ENCODE results near the gene SAMD14. TPM values are rescaled to one million over a fixed set of nuclear protein-coding genes. Genes with fewer than 3 reads are reported as not detected.

The SAMD14 gene
- total and polyA plus RNA-seq, 7 donors, result 0.55 to 2.7 (median 1.0) TPM

DNA sequence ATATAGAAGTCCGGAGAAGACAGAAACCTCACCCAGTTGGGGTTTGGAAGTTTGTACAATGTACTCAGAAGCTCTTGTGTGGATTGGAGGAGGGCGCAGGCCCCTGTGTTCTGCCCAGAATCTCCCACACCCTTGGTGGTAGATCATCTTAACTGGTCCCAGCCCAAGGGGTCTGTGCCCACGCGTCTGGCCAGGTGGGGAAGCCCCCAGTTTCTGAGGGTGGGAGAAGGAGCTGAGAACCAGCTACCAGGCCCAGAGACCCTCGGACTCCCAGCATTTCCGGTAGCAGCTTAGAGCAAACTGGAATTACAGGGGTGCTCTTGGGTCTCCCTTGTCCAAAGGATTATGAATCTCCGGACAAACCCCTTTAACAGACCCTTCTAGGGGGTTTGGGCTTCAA is 22.8 kb upstream of the SAMD14 start:
- DNase-seq (peak in 1 of 2 donors; percentile 49), ATAC-seq (no peak)
- Histone ChIP-seq H3K4me1 (peaks cover 53% of the 10 kb centered on the region), H3K27me3 (ENCODE audit: insufficient read depth in 3 of 3, low read length in 2 of 3) (no peaks in the 10 kb centered on the region), H3K36me3 (ENCODE audit: insufficient read depth in 1 of 2, low read depth in 1 of 2) (no peaks in the 10 kb centered on the region), H3K27ac (peak overlapping the region; percentile 83), H3K4me3 (peak overlapping the region; percentile 84), H3K9me3 (no peaks in the 10 kb centered on the region)
- intact Hi-C loops (cut with DNase I), result loop anchor here in 1 of 2 donors (1.0 to 2.0 kb wide), 2 partner anchors 9 to 58 kb away; partner anchors contain the start of gene PDK2
- 65 to 66% (median 65%) methylated on average over 7 of the region's 7 CpGs for WGBS, 3 donors
- TF ChIP-seq, protein P1, sequence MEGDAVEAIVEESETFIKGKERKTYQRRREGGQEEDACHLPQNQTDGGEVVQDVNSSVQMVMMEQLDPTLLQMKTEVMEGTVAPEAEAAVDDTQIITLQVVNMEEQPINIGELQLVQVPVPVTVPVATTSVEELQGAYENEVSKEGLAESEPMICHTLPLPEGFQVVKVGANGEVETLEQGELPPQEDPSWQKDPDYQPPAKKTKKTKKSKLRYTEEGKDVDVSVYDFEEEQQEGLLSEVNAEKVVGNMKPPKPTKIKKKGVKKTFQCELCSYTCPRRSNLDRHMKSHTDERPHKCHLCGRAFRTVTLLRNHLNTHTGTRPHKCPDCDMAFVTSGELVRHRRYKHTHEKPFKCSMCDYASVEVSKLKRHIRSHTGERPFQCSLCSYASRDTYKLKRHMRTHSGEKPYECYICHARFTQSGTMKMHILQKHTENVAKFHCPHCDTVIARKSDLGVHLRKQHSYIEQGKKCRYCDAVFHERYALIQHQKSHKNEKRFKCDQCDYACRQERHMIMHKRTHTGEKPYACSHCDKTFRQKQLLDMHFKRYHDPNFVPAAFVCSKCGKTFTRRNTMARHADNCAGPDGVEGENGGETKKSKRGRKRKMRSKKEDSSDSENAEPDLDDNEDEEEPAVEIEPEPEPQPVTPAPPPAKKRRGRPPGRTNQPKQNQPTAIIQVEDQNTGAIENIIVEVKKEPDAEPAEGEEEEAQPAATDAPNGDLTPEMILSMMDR (IDR thresholded peaks at IDR 0.05), result no peak

DNA sequence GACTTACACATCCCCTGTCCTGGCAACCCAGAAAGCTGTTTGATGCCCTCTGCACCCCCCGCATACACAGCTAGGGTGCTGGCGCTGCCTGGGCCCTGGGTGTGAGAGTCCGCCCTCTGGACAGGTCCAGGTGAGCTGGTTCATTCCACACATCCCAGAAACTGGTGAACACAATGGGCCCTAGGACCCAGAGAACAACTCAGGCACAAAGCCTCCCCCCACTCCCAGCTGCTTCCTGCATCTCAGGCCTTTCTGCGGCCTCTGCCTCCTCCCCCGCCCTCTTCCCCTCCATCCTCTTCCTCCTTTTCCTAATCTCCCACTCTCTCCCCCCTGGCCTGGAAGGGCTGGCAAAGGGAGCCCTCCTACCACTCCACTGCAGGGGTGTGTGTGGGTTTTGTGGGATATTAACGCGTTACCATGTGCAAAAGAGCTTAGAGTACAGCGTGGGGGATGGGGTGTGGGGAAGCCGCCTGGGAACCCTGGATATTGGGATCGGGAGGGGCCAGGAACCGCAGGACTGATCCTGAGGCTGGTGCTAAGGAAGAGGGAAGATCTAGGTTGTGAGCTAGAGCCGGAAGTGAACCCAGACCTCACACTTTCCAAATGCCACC is 22.1 kb upstream of the SAMD14 start:
- DNase-seq (peak; percentile 82 to 86), ATAC-seq (peak; percentile 53 to 73 (median 66))
- peaks cover 60% of the 10 kb centered on the region for H3K4me1 ChIP-seq
- WGBS, 3 donors, result 12 to 31% (median 13%) methylated on average over 11 to 12 of the region's 12 CpGs
- peak overlapping the region; percentile 83 for H3K27ac ChIP-seq
- TF ChIP-seq, protein P1 (IDR thresholded peaks at IDR 0.05), result no peak
- intact Hi-C loops (cut with DNase I), result loop anchor here in 1 of 2 donors (1.0 to 2.0 kb wide), 2 partner anchors 9 to 57 kb away; partner anchors contain the start of gene PDK2
- no peaks in the 10 kb centered on the region for H3K9me3 ChIP-seq
- H3K36me3 ChIP-seq (ENCODE audit: insufficient read depth in 1 of 2, low read depth in 1 of 2), result no peaks in the 10 kb centered on the region
- H3K27me3 ChIP-seq (ENCODE audit: insufficient read depth in 3 of 3, low read length in 2 of 3), result no peaks in the 10 kb centered on the region
- peak overlapping the region; percentile 84 for H3K4me3 ChIP-seq

DNA sequence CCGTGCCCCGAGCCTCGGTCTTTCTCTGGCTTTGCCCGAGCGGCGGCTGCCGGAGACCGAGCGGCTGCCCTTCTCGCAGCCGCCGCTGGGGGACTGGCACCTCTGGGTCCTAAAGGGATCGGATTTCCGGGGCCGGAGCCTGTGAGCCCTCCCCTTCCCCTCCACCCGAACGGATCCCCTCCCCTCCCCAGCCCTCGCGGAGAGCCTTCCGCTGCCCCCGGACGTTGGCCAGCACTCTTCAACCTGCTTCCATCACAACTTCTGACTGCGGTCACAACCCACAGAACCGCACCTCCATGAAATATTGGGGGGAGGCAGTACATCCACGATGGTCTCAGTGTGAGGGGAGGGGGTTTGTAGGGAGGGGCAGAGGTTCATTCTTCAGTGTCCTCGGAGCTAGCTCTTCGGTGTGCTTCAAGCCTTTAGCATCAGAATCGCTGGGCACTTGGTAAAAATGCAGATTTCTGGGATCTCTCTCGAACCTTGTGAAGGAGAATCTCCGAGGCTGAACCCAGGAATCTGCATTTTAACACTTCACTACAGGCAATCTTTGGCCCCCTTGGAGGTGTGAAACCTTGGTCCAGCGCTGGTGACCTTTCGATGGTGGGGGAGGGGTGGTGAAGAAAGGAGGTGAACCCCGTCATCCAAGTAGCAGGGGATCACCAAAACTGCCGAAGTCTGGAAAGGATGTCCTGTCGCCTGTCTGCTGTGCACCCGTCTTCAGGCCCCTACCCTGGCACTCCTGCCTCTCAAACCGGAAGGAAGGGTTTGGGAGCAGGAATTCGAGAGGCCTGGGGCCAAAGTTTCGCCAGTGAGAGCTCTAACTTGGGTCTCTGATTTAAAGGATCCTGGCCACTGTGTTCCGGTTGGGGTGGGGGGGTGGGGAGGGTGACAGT is 21.3 kb upstream of the SAMD14 start:
- peak; percentile 74 to 82 (median 77) for ATAC-seq
- Histone ChIP-seq H3K27me3 (ENCODE audit: insufficient read depth in 3 of 3, low read length in 2 of 3) (no peaks in the 10 kb centered on the region), H3K4me1 (peaks cover 68% of the 10 kb centered on the region), H3K27ac (peak overlapping the region; percentile 83), H3K36me3 (ENCODE audit: insufficient read depth in 1 of 2, low read depth in 1 of 2) (no peaks in the 10 kb centered on the region), H3K4me3 (peak overlapping the region; percentile 84), H3K9me3 (no peaks in the 10 kb centered on the region)
- intact Hi-C loops (cut with DNase I), result no loop called here
- DNase-seq, result peak; percentile 92 to 95
- TF ChIP-seq, protein P1 (IDR thresholded peaks at IDR 0.05), result peak; percentile 68
- WGBS, 3 donors, result 1% methylated on average over 31 to 40 of the region's 40 CpGs

DNA sequence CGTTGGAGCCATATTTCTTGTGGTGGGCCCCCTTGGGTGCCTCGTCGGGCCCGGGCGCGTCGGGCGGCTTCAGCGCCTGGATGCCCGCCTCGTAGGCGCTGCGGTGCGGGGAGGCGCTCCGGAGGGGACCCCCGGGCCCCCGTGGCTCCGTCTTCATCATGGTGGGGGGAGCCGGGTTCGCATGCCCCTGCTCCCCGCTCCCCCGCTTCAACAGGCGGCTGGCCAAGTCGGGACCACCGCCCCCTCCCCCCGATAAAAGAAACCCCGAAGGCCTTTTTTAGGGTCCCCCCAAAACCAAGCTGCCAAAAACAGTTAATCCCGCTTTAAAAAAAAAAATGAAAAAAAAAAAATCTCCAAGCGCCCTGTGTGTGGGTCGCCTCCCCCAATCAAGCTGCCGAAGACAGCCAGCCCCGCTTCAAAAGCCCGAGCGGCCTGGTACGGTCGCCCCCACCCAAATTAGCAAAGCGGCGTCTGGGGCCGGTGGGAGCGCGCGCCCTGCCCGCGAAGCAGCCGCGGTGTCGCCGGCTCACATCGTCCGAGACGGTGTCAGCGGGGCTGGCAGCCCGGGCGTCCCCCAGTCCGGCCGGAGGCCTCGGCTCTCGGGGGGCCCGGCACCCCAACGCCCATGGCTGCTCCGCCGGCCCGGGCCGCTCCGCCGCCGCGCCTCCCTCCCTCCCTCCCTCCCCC is 20.5 kb upstream of the SAMD14 start, which contains the start of gene PPP1R9B:
PPP1R9B (minus strand) TSS at position 324 of the 687 bp plus-strand sequence; CDS start at position 160, 164 bp downstream.
- Histone ChIP-seq H3K4me3 (peak within 1 kb of the TSS; percentile 84), H3K27me3 (ENCODE audit: insufficient read depth in 3 of 3, low read length in 2 of 3) (no peaks in the 10 kb centered on the region), H3K27ac (peak within 1 kb of the TSS; percentile 83), H3K4me1 (peaks cover 70% of the 10 kb centered on the region), H3K9me3 (no peaks in the 10 kb centered on the region), H3K36me3 (ENCODE audit: insufficient read depth in 1 of 2, low read depth in 1 of 2) (no peaks in the 10 kb centered on the region)
- no peak for DNase-seq
- WGBS, 3 donors, result 1% methylated on average over 53 to 69 of the region's 69 CpGs
- intact Hi-C loops (cut with DNase I), result no loop called here
- ATAC-seq, result peak in 1 of 4 donors; percentile 5
- TF ChIP-seq, protein P1 (IDR thresholded peaks at IDR 0.05), result no peak

Measured in psoas muscle (tissue), 8 donors.